Measurements from ENCODE around the gene SLX4.

Gene SLX4

GRCh38 chr16:3580686-3581085, 30.7 kb downstream of the SLX4 start:
- H3K4me3 ChIP-seq (replicated peaks in 1 of 2; ENCODE audit: low read depth in 2 of 2, low read length in 2 of 2): no peak overlapping the region
- no peak for DNase-seq (ENCODE audit: low read depth in 2 of 2)
- no peak for TF ChIP-seq CTCF (IDR thresholded peaks at IDR 0.05; ENCODE audit: low read depth, low read length)

- H3K4me3 ChIP-seq (replicated peaks in 1 of 2; ENCODE audit: low read depth in 2 of 2, low read length in 2 of 2): no peak overlapping the region
- TF ChIP-seq CTCF (IDR thresholded peaks at IDR 0.05; ENCODE audit: low read depth, low read length): no peak
- no peak for DNase-seq (ENCODE audit: low read depth in 2 of 2)
Measured at GRCh38 chr16:3580251-3580651, 31.2 kb downstream of the SLX4 start.

- no peak for DNase-seq (ENCODE audit: low read depth in 2 of 2)
- TF ChIP-seq CTCF (IDR thresholded peaks at IDR 0.05; ENCODE audit: low read depth, low read length): no peak
- H3K4me3 ChIP-seq (replicated peaks in 1 of 2; ENCODE audit: low read depth in 2 of 2, low read length in 2 of 2): no peak overlapping the region
Measured at GRCh38 chr16:3579776-3580175, 31.6 kb downstream of the SLX4 start.

GRCh38 chr16:3578610-3579551, 32.5 kb downstream of the SLX4 start:
- TF ChIP-seq CTCF (IDR thresholded peaks at IDR 0.05; ENCODE audit: low read depth, low read length): no peak
- no peak for DNase-seq (ENCODE audit: low read depth in 2 of 2)
- no peak overlapping the region for H3K4me3 ChIP-seq (replicated peaks in 1 of 2; ENCODE audit: low read depth in 2 of 2, low read length in 2 of 2)

- no peak for DNase-seq (ENCODE audit: low read depth in 2 of 2)
- no peak overlapping the region for H3K4me3 ChIP-seq (replicated peaks in 1 of 2; ENCODE audit: low read depth in 2 of 2, low read length in 2 of 2)
- TF ChIP-seq CTCF (IDR thresholded peaks at IDR 0.05; ENCODE audit: low read depth, low read length): no peak
Measured at GRCh38 chr16:3578121-3578520, 33.3 kb downstream of the SLX4 start.

- no peak within 1 kb of the TSS for H3K4me3 ChIP-seq (replicated peaks in 1 of 2; ENCODE audit: low read depth in 2 of 2, low read length in 2 of 2)
- DNase-seq (ENCODE audit: low read depth in 2 of 2): no peak
- no peak for TF ChIP-seq CTCF (IDR thresholded peaks at IDR 0.05; ENCODE audit: low read depth, low read length)
Measured at GRCh38 chr16:3577302-3577752, 34.1 kb downstream of the SLX4 start, which contains the start of gene NLRC3. TSS of gene NLRC3 (minus strand) at chr16:3577403. CDS start at chr16:3565036, 12,367 bp downstream.
